HG02970 (cell line): ENCODE measurements around the gene C12orf57.
"Not testable (repeated sequence)": the region's sequence is repeated elsewhere in the genome, so short reads cannot be mapped to it uniquely, and the experiment has no call there.

Source experiments
- ATAC-seq: cut with Tn5 transposase; IDR thresholded peaks from one replicate; pipeline ENCODE4 v1.9.1; 2021; ENCODE audit warnings: mild to moderate bottlenecking, moderate library complexity, moderate number of reproducible peaks; ENCODE audit not compliant: unreplicated experiment, low FRiP score

C12orf57 gene, protein sequence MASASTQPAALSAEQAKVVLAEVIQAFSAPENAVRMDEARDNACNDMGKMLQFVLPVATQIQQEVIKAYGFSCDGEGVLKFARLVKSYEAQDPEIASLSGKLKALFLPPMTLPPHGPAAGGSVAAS

DNA sequence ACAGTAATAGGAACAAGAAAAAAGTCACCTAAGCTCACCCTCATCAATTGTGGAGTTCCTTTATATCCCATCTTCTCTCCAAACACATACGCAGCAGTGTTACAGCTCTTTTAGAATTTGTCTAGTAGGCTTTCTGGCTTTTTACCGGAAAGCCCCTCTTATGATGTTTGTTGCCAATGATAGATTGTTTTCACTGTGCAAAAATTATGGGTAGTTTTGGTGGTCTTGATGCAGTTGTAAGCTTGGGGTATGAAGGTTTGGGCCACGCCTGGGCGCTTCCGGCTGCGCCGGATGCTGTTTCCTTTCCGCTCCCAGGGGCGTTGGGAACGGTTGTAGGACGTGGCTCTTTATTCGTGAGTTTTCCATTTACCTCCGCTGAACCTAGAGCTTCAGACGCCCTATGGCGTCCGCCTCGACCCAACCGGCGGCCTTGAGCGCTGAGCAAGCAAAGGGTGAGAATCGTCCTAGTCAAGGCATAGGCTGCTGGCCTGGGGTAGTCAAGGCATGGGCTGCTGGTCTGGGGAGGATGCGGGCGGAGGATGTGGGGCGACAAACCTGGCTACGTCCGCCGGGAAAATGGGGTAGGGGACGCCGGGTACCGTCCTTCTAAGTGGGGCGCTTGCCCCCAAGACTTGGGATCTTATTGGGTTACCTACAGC lies at the start of gene C12orf57, which contains the start of gene RNU7-1:
C12orf57 (plus strand) TSS at position 301 of the 659 bp plus-strand sequence; CDS start at position 401, 100 bp downstream.
RNU7-1 (plus strand) TSS at position 95 of the 659 bp plus-strand sequence.
- ATAC-seq: peak; percentile 37

DNA sequence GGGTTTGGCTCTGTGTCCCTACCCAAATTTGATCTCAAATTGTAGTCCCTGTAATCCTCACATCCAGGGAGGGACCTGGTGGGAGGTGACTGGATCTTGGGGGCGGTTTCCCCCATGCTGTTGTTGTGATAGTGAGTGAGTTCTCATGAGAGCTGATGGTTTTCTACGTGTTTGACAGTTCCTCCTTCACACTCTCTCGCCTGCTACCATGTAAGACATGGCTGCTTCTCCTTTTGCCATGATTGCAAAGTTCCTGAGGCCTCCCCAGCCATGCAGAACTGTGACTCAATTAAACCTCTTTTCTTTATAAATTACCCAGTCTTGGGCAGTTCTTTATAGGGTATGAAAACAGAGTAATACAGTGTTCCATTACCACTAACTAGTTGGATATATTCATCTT lies 49.5 kb upstream of the C12orf57 start:
- ATAC-seq: no peak

DNA sequence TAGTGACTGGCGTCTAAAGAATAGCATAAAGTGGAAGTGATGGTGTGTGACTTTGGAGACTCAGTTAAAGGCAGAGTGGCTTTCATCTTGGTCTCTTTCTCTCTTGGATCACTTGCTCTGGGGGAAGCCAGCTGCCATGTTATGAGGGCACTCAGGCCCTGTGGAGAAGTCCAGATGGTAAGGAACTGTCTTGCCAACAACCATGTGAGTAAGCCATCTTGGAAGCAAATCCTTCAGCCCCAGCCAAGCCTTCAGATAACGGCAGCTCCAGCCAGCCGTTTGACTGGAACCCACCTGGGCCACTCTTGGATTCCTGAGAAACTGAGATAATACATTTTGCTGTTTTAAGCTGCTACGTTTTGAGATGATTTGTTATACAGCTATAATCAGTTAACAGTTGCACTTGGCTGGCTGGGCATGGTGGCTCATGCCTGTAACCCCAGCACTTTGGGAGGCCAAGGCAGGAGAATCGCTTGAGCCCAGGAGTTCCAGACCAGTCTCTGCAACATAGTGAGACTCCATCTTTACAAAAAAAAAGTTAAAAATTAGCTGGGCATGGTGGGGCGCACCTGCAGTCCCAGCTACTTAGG lies 46.9 kb upstream of the C12orf57 start:
- ATAC-seq: no peak

DNA sequence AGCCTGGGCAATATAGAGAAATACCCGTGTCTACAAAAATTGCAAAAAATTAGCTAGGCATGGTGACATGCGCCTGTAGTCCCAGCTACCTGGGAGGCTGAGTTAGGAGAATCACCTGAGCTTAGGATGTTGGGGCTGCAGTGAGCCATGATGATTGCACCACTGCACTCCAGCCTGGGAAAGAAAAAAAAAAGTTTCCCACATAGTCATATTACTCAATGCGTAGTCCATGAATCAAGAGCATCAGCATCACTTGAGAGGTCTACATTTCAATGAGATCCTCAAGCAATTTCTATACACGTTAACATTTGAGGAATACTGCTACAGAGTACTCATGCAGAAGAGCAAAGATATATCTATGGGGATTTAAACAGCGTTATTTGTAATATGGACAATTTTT lies 44.4 kb upstream of the C12orf57 start:
- no peak for ATAC-seq

DNA sequence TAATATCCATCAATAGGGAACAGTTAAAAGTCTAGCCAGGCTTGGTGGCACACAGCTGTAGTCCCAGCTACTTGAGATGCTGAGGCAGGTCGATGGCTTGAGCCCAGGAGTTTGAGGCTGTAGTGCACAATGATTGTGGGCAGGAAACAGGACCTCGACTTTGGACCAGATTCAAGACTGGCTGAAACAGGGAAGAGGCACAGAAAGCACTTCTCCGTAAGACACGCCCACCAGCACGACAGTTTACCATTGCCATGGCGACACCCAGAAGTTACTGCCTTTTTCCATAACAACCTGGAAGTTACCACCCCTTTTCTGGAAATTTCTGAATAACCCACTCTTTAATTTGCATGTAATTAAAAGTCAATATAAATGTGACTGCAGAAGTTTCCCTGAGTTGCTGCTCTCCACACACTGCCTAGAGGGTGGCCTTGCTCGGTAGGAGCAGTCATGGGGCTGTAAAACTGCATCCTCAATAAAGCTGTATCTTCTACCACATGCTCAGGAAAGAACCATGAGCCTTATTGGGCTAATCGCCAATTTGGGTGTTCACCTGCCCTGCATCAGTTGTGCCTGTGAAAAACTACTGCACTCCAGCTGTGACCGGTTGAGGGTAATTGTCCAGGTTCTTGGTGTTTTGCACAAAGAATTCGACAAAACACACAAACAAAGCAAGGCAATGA lies 43.8 kb upstream of the C12orf57 start:
- ATAC-seq: no peak

DNA sequence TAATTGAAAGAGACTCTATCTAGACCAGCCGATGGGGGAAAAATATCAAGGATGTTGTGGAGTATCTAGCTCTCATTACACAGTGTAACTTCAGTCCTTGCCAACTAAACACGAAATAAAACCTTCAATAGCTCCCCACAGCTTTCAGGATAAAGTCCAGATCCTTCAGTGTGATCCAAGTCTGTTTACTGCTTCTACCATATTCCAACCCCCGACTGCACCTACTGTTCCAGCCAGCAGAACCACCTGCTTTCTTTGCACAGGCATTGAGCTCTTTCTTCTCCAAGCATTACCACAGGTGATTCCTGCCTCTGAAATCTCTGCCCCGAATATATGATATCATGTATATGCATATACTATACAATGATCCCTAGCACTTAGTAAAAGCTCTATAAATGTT lies 41.4 kb upstream of the C12orf57 start:
- ATAC-seq: no peak

DNA sequence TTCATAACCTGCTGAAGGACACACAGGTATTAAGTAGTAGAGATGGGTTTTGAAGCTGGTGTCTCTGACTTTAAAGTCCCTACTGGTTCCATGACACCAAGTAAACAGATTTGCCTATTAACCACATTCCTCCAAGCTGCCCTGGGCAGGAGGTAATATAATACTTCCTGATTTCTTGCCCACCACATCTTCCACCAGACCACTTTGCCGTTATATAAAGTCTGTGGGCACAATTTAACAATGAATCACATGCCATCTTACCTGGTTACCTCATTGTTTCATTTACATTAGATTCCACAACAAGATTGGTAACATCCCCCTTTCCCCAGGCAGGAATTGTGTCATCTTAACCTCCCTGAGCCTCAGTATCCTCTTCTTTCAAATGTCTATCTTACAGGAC lies 40.1 kb upstream of the C12orf57 start:
- ATAC-seq: no peak

DNA sequence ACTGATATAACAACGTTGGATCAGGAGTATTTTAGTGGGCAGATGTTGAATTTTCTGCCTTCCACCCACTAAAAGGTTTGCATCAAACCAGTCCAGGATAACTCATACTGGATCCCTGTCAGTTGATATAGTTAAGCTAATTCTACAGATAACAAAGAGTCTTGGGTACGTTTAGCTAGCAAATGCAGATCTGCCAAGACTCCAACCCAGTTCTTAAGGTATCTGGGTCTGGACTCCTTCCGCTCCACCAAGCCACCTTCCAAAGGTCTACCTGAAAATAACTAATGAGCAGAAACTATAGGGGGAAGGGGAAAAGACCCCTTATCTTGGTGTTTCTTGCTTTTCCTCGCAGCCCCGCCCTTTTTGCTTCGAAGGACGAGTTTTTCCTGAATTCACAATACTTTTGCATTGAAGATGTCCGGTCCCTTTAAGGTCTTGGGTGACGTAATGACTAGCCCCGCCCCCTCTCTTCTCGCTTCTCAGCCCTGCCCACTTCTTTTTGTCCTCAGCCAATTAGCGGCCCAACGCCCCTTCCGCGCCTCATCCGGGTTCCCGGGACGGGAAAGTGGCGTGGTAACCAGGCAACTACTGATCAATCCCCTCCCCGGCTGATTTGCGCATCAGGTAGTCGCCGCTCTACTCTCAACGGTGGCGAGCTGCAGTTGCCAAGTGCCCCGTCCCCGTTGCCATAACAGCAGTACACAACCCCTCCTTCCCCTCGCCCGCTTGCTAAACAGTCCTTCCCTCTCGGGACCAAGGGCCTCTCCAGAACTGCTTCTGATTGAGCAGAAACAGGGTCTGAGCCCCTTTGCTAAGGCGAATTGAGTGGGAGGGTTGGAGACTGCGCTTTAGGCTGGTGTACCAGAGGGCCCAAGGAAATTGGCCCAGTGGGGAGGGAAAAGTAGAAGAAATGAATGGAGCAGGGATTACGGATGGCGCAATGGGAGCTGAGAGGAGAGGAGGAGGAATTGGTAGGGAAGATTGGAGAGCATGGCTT lies 39.2 kb upstream of the C12orf57 start, which contains the start of gene LRRC23:
LRRC23 (plus strand) TSS at position 543 of the 997 bp plus-strand sequence. CDS start 812 bp downstream, outside the sequence.
- peak; percentile 93 for ATAC-seq

DNA sequence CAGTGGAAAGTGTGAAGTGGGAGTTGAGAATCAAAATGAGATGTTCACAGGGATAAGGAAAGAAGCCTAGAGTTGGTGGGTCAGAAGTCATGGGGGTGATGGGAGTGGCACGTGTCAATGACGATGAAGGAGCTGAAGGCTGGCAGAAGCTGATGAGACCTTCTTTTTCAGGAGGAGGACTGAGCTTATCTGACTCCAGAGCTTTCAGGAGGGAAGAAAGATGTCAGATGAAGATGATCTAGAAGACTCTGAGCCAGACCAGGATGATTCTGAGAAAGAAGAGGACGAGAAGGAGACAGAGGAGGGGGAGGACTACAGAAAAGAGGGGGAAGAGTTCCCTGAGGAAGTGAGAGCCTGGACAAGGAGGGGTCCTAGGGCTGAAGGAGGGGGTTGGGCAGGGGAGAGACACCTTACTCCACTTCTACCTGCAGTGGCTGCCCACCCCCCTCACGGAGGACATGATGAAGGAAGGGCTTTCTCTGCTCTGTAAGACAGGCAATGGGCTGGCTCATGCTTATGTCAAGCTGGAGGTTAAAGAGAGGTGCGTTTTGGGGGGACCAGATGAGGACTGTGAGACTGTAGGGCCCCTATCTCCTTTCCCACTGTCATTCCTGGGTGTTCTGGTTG lies 38.3 kb upstream of the C12orf57 start:
- ATAC-seq: no peak

DNA sequence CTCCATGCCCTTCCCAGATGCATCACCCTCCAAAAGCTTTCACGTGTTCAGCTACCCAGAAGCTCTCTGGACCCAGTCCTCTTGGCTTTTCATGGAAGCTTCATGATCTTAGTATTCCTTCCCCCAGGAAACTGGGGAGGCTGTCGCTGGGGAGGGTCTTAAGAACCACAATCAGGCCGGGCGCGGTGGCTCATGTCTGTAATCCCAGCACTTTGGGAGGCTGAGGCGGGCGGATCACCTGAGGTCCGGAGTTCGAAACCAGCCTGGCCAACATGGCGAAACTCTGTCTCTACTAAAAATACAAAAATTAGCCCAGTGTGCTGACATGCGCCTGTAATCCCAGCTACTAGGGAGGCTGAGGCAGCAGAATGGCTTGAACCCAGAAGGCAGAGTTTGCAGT lies 35.7 kb upstream of the C12orf57 start:
- not testable (repeated sequence) for ATAC-seq

DNA sequence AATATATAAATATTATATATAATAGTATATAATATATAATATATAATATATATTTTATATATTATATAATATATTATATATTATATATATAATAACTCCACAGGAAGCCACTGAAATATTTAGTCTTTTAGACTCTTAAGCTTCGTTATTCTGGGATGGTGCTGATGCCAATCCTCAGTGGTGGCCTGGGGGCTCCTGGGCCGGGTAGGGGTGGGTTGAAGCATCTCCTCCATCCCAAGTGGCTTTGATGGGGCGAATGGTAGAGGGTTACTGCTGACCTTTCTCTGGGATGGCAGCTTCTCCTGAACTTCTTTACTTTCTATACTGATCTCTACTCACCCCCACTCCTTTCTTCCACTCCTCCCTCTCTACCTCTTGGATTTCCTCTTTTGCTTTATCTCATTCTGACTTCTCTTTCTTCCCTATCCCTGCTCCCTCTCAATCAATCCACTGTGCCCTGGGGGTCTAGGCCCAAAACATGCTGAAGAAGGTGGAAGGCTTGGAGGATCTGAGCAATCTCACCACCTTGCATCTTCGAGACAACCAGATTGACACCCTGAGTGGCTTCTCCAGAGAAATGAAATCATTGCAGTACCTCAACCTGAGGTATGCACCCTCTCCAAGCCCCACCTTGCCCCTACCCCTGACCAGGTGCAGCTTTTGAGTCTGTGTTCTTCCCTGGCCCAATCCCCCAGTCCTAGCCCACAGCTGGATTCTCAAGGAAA lies 34.2 kb upstream of the C12orf57 start:
- ATAC-seq: no peak

DNA sequence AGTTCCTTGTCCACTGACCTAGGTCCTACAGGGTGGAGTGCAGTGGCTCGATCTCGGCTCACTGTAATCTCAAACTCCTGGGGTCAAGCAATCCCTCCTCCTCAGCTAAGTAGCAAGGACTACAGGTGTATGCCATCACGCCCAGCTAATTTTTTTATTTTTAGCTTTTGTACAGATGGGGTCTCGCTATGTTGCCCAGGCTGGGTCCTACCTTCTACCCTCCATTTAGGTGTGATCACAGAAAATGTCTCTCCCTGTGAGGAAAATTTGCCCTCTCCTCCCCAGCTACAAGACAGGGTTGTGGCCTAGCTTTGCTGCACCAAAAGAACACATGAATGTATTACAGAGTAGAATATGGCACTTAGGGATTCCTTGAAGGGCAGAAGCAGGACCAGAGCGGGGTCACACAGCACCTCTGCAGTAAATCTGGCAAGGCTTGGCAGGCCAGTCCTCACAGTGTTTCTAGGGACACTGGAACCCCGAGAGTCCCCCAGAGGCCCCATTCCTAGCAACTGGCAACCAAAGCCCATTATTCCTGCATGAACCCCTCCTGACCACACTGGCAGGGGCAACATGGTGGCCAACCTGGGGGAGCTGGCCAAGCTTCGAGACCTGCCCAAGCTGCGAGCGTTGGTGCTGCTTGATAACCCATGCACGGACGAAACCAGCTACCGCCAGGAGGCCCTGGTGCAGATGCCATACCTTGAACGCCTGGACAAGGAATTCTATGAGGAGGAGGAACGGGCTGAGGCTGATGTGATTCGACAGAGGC lies 31.5 kb upstream of the C12orf57 start:
- ATAC-seq: no peak

DNA sequence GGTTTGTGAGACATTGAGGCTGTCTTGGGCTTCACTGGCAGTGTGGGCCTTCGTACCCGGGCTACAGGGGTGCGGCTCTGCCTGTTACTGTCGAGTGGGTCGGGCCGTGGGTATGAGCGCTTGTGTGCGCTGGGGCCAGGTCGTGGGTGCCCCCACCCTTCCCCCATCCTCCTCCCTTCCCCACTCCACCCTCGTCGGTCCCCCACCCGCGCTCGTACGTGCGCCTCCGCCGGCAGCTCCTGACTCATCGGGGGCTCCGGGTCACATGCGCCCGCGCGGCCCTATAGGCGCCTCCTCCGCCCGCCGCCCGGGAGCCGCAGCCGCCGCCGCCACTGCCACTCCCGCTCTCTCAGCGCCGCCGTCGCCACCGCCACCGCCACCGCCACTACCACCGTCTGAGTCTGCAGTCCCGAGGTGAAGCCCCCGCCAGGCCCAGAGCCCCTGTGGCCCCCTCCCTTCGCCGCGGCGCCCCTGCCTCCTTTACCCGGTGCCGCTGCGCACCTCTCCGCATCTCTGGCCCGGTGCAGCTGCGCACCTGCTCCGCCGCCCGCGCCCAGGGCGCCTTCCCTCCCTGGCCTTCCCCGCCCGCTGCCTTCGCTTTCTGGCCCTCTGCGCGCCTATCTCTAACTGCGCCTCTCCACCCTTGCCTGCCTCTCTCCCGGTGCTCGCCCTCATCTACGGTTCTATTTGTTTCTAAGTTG lies 29.4 kb upstream of the C12orf57 start, which contains the start of gene ENO2:
ENO2 (plus strand) TSS at position 335 of the 701 bp plus-strand sequence. CDS start 1,253 bp downstream, outside the sequence.
- no peak for ATAC-seq

DNA sequence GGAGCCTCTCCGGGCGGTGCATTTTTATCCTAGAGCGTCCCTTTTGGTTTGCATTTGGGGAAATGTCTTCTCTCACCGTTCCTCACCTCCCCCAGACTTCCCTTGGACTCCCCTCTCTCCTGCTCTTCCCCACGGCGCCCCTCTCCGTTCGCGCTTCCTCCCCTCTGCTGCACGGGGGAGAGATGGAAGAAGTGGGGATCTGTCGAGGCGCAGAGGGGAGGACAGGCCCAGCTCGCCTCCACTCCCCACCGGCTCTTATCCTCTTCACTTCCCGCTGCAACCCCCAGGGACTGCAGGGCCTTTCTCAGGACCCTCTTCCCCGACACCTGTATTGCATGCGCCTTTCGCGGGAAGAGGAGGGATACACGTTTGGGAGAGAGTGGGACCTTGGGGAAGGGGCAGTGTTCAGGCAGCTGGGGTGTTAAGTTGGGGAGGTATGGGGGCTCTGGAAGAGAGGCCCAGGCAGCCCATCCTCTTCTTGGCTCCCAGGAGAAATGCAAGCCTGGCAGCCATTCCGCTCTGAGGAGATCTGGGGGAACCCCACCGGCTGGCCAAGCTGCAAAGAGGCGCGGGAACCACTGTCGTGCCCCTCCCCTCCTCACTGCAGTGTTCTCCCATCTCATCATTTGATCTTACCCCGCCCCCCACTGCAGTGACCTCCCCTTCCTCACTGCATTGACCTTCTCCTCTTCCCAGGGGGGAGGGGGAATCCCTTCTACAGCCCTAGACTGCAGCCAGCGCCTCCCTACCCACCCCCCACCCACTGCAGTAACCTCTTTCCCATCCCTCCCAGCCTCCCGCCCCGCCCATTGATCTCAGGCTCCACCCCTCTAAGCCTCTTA lies 28.7 kb upstream of the C12orf57 start:
- no peak for ATAC-seq

DNA sequence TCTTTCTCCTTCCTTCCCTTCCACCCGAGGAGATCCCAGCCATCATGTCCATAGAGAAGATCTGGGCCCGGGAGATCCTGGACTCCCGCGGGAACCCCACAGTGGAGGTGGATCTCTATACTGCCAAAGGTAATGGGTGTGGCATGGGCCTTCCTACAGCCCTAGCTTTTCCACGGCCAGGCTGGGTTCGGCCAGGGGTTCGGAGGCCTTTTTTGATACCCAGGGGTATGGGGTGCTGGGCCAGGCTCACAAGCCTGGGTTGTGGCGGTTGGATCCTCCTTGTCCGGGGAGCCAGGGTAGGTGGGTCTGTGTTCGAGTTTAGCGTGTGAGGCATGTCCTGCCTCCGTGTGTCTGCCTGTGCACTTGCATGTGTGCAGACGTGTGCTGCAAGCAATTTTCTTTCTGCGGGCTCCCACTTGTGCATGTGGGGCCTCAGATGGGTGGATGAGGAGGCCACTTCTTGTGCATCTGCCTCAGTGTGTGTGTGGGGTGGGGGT lies 28.0 kb upstream of the C12orf57 start:
- ATAC-seq: no peak

DNA sequence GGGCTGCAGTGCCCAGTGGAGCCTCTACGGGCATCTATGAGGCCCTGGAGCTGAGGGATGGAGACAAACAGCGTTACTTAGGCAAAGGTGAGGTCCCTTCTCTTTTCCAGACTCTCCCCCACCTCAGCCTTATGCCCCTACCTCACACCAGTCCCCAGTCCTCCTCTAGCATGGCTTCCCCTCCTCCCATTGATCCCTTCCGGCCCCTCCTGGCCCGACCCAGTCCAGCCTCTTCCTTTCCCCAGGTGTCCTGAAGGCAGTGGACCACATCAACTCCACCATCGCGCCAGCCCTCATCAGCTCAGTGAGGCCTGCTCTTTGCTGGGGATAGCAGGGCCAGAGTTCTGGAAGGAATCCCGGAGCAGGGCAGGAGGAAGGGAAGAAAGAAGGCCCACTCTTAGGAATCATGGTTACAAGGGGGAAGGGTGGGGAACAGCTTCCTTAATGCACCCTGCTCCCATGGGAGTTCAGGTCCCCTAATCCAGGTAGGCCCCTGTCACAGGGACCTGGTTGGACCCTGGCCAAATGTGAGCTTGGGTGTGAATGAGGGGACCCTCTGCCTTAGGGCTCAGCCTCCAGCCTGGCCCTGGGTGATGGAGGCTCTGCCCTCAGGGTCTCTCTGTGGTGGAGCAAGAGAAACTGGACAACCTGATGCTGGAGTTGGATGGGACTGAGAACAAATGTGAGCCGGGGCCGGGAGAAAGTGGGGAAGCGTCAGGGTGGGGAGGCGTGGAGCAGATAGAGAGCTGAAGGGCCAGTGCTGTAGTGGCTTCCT lies 27.2 kb upstream of the C12orf57 start:
- no peak for ATAC-seq
